OCI-LY3 (cell line): Measurements from ENCODE around the gene ADAMTS14.

Source experiments
- H2AFZ ChIP-seq: fragments of 200-600, 300-600 bp; shearing (Covaris generic); 2 replicates; pipeline ENCODE4 v1.6.0; 2014; ENCODE audit warnings: antibody characterized with exemption, low read depth, low read length
- H3K27ac ChIP-seq: fragments of 200-600, 300-600 bp; sonication (generic); 2 replicates; pipeline ENCODE4 v1.5.1; 2014; ENCODE audit warnings: mild to moderate bottlenecking, low read length, moderate library complexity, mixed read lengths
- H3K27me3 ChIP-seq: fragments of 200-600, 300-600 bp; sonication (generic); 2 replicates; pipeline ENCODE4 v1.6.1; 2014; ENCODE audit warnings: low read depth, low read length, mixed read lengths
- H3K36me3 ChIP-seq: fragments of 200-600, 300-600 bp; sonication (generic); replicated peaks from 2 replicates; pipeline ENCODE3; 2014; ENCODE audit warnings: low read depth, low read length, mixed read lengths
- H3K4me1 ChIP-seq: fragments of 300-600, 200-600 bp; sonication (generic); 2 replicates; pipeline ENCODE4 v1.6.1; 2014; ENCODE audit warnings: low read length, mixed read lengths
- H3K4me2 ChIP-seq: fragments of 200-600, 300-600 bp; sonication (generic); 2 replicates; pipeline ENCODE4 v1.6.1; 2014; ENCODE audit warnings: low read length, mixed read lengths
- H3K4me3 ChIP-seq: fragments of 300-600, 200-600 bp; sonication (generic); 2 replicates; pipeline ENCODE4 v1.5.1; 2014; ENCODE audit warnings: antibody characterized with exemption, mild to moderate bottlenecking, low read length, moderate library complexity
- H3K79me2 ChIP-seq: fragments of 300-600, 200-600 bp; shearing (Covaris generic); 2 replicates; pipeline ENCODE4 v1.6.1; 2014; ENCODE audit warnings: mild to moderate bottlenecking, low read length, mixed read lengths
- H3K9ac ChIP-seq: fragments of 300-600, 200-600 bp; shearing (Covaris generic); 2 replicates; pipeline ENCODE4 v1.6.0; 2014; ENCODE audit warnings: mild to moderate bottlenecking, low read length, moderate library complexity
- H3K9me3 ChIP-seq: fragments of 200-600, 300-600 bp; shearing (Covaris generic); 2 replicates; pipeline ENCODE4 v1.6.1; 2014; ENCODE audit warnings: low read length, mixed read lengths; ENCODE audit not compliant: insufficient read depth
- H4K20me1 ChIP-seq: fragments of 200-600, 300-600 bp; sonication (generic); 2 replicates; pipeline ENCODE4 v1.6.1; 2016; ENCODE audit warnings: low read length, mixed read lengths; ENCODE audit not compliant: insufficient read depth
- EZH2phosphoT487 ChIP-seq: fragments of 200-600 bp; shearing (Covaris generic); IDR thresholded peaks from 2 replicates; pipeline ENCODE4 v1.6.1; 2018; ENCODE audit warnings: antibody characterized with exemption, mixed run types, low read depth
- TF ChIP-seq, protein P1 (sequence below): fragments of 200-600, 300-600 bp; sonication (generic); IDR thresholded peaks from 2 replicates; pipeline ENCODE4 v1.5.1; 2014; ENCODE audit warnings: antibody characterized with exemption, low read length, low read depth

Gene ADAMTS14

DNA sequence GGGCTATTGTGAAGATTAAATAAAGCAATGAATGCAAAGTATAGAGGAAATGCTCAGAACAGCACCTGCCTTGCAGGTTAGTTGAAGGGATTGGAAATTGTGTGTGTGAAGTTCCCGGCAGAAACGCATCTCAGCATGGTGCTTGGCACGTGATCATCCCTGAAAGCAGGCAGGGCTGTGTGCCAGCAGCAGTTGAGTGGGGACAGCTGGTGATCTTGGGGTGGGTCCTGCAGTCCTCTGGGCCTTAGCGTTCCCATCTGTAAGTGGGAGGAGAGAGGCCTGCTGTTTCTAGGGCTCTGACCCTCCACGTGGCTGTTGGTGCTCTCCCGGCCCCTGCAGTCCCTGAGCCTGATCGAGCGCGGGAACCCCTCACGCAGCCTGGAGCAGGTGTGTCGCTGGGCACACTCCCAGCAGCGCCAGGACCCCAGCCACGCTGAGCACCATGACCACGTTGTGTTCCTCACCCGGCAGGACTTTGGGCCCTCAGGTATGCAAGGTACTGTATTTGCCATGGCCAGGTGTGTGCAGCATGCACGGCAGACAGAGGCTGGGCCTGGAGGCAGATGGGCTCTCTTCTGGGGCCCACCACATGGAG, 57.6 kb downstream of the ADAMTS14 start:
- no peak for TF ChIP-seq EZH2phosphoT487
- TF ChIP-seq, protein P1, sequence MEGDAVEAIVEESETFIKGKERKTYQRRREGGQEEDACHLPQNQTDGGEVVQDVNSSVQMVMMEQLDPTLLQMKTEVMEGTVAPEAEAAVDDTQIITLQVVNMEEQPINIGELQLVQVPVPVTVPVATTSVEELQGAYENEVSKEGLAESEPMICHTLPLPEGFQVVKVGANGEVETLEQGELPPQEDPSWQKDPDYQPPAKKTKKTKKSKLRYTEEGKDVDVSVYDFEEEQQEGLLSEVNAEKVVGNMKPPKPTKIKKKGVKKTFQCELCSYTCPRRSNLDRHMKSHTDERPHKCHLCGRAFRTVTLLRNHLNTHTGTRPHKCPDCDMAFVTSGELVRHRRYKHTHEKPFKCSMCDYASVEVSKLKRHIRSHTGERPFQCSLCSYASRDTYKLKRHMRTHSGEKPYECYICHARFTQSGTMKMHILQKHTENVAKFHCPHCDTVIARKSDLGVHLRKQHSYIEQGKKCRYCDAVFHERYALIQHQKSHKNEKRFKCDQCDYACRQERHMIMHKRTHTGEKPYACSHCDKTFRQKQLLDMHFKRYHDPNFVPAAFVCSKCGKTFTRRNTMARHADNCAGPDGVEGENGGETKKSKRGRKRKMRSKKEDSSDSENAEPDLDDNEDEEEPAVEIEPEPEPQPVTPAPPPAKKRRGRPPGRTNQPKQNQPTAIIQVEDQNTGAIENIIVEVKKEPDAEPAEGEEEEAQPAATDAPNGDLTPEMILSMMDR, result no peak
- Histone ChIP-seq H2AFZ (no peak overlapping the region), H3K9ac (no peak overlapping the region), H3K27ac (no peak overlapping the region), H3K4me2 (no peak overlapping the region), H3K36me3 (no peaks in the 10 kb centered on the region), H3K4me1 (no peaks in the 10 kb centered on the region), H3K9me3 (no peaks in the 10 kb centered on the region), H3K4me3 (no peak overlapping the region), H4K20me1 (no peaks in the 10 kb centered on the region), H3K27me3 (no peaks in the 10 kb centered on the region), H3K79me2 (no peaks in the 10 kb centered on the region)

DNA sequence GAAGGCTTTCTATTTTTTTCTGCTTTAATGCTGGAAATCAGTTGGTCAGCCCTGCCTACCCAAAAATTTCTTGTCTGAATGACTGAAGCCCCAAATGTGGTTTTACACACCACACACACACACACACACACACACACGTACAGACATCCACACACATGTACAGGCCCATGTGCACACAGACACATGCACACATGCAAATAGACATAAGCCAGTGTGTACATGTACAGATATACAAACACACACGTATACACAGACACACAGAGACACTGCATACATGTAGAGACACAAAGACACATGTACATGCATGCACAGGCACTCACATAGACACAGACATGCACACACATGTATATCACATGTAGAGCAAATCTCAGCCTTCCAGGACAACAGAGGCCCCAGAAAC, 58.6 kb downstream of the ADAMTS14 start:
- TF ChIP-seq EZH2phosphoT487, result no peak
- Histone ChIP-seq H4K20me1 (no peaks in the 10 kb centered on the region), H2AFZ (no peak overlapping the region), H3K27me3 (no peaks in the 10 kb centered on the region), H3K4me2 (no peak overlapping the region), H3K4me1 (no peaks in the 10 kb centered on the region), H3K9ac (no peak overlapping the region), H3K9me3 (no peaks in the 10 kb centered on the region), H3K4me3 (no peak overlapping the region), H3K36me3 (no peaks in the 10 kb centered on the region), H3K79me2 (no peaks in the 10 kb centered on the region), H3K27ac (no peak overlapping the region)

DNA sequence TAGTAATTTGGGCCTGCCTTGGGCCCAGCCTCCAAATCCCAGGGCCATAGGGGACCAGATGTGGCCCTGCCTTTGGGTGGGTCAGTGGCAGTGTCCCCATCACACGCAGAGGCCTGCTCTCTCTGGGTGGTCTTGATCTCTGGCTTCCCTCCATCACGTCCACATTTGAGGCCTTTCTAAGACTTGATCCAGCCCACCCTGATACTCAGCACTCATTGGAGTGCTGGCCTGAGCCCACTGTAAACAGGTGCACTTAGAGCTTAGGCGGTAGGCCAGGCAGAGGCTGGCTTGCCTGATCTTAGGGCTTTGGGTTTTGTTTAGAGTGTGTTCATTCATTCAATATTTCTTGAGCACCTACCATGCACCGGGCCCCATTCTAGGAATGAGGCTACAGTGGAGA, 60.3 kb downstream of the ADAMTS14 start:
- no peaks in the 10 kb centered on the region for H3K9me3 ChIP-seq
- TF ChIP-seq, protein P1, result no peak
- no peak for TF ChIP-seq EZH2phosphoT487
- H3K4me3 ChIP-seq, result no peak overlapping the region
- H3K79me2 ChIP-seq, result no peaks in the 10 kb centered on the region
- H3K4me2 ChIP-seq, result no peak overlapping the region
- no peaks in the 10 kb centered on the region for H3K4me1 ChIP-seq
- no peak overlapping the region for H3K9ac ChIP-seq
- no peaks in the 10 kb centered on the region for H3K27me3 ChIP-seq
- no peaks in the 10 kb centered on the region for H3K36me3 ChIP-seq
- H4K20me1 ChIP-seq, result no peaks in the 10 kb centered on the region
- H3K27ac ChIP-seq, result no peak overlapping the region
- H2AFZ ChIP-seq, result no peak overlapping the region

DNA sequence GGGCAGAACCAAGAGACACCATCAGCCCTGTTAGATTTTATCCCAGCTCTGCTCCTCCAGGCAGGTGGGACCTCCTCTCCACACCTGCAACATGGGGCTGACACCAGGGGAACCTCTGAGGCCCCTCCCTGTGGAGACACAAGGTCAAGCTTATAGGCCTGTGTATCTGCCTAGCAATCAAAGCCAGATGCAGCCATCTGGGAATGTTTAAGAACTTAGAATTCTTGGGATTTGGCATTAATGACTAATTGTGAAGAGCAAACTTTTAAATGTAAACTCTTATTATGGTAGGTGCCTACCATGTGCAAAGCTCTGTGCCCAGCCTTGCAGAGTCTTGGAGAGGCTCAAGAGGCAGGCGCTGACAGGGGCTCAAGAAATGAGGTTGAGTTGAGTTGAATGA, 60.7 kb downstream of the ADAMTS14 start:
- Histone ChIP-seq H4K20me1 (no peaks in the 10 kb centered on the region), H3K9me3 (no peaks in the 10 kb centered on the region), H3K27me3 (no peaks in the 10 kb centered on the region), H3K9ac (no peak overlapping the region), H3K79me2 (no peaks in the 10 kb centered on the region), H2AFZ (no peak overlapping the region), H3K4me3 (no peak overlapping the region), H3K36me3 (no peaks in the 10 kb centered on the region), H3K4me2 (no peak overlapping the region), H3K4me1 (no peaks in the 10 kb centered on the region), H3K27ac (no peak overlapping the region)
- TF ChIP-seq EZH2phosphoT487, result no peak
- TF ChIP-seq, protein P1, result no peak
